Kidney (tissue), 14 donors: ENCODE results near the gene DLGAP1. TPM values are rescaled to one million over a fixed set of nuclear protein-coding genes. Genes with fewer than 3 reads are reported as not detected.

ENCODE experiments used
- DNase-seq, 5 donors: peaks; one replicate each; pipeline ENCODE4 v3.0.0-alpha.2; 2013 to 2020
- FAIRE-seq: peaks from 2 replicates; lab custom pipeline; 2012; peaks lifted over from hg19 to GRCh38; lab: Jason Lieb, UNC
- H3K27ac ChIP-seq, 2 donors: one replicate each; pipeline ENCODE4 v1.7.0; 2013; ENCODE audit warnings: low read depth in 2 of 2, low read length in 2 of 2, inconsistent platforms in 1 of 2
- H3K27me3 ChIP-seq: one replicate; pipeline ENCODE4 v1.7.1; 2013; ENCODE audit warnings: low read length, inconsistent platforms; ENCODE audit not compliant: control insufficient read depth, insufficient read depth
- H3K36me3 ChIP-seq, 3 donors: one replicate each; pipeline versions ENCODE4 v1.7.0 to v1.7.1; 2013; ENCODE audit warnings: low read length in 3 of 3, control low read depth in 1 of 3, inconsistent platforms in 1 of 3; ENCODE audit not compliant: insufficient read depth in 3 of 3, control insufficient read depth in 2 of 3
- H3K4me1 ChIP-seq, 3 donors: one replicate each; pipeline versions ENCODE4 v1.7.0 to v1.7.1; 2013; ENCODE audit warnings: low read length in 3 of 3, inconsistent platforms in 1 of 3, low read depth in 1 of 3; ENCODE audit not compliant: control insufficient read depth in 2 of 3, insufficient read depth in 2 of 3
- H3K4me3 ChIP-seq, 3 donors: one replicate each; pipeline versions ENCODE4 v1.7.0 to v1.8.1; 2013; ENCODE audit warnings: low read length in 3 of 3, control low read depth in 1 of 3, inconsistent platforms in 1 of 3
- H3K9ac ChIP-seq, 3 donors: one replicate each; pipeline versions ENCODE4 v1.7.0 to v1.7.1; 2013; ENCODE audit warnings: low read length in 3 of 3, control low read depth in 1 of 3, inconsistent platforms in 1 of 3
- H3K9me3 ChIP-seq, 3 donors: one replicate each; pipeline versions ENCODE4 v1.7.0 to v1.7.1; 2013; ENCODE audit warnings: low read length in 3 of 3, control low read depth in 1 of 3, inconsistent platforms in 1 of 3; ENCODE audit not compliant: control insufficient read depth in 2 of 3, insufficient read depth in 1 of 3
- CTCF ChIP-seq: IDR thresholded peaks from 3 replicates; pipeline ENCODE4 v1.5.1; 2012; ENCODE audit warnings: mild to moderate bottlenecking, moderate library complexity, borderline replicate concordance; ENCODE audit not compliant: insufficient read depth; ENCODE audit errors: extremely low read depth
- intact Hi-C: fragments of 100-400 bp; cut with DNase I; formaldehyde crosslinking; loops from one replicate; pipeline ENCODE4 v1.11.1; 2022
- polyA plus RNA-seq: library from polyadenylated mRNA; stranded (reverse); fragments of 350-450 nt; fragmentation: Illumina TruSeq; extraction: RNeasy Lipid Tissue Mini Kit (QIAGEN cat#74804); gene quantifications from one replicate; pipeline ENCODE4 v1.2.3, GENCODE V29; 2014; ENCODE audit warnings: low read depth, low replicate concordance; ENCODE audit not compliant: insufficient read depth
- total RNA-seq: library from RNA; stranded (reverse); fragmentation: NEBNext Ultra II Directional; extraction: Animal tissue kit (Norgen Biotek cat#: 25700); gene quantifications from one replicate; pipeline ENCODE4 v1.2.1, GENCODE V29; 2021
- donor health status: control.
- donor health status: control.
- donor health status: control.
- donor health status: control.
- donor health status: control.
- donor health status: DM: yes; HTN: yes; CAD: no.
- donor health status: Normal renal cell carcinoma (clear cell type).

DLGAP1 gene
- total and polyA plus RNA-seq, 2 donors from 2014 or later: 1.2 to 32.8 TPM

GRCh38 chr18:3693410-3693809 lies 761.7 kb downstream of the DLGAP1 start:
- no peaks in the 10 kb centered on the region for H3K36me3 ChIP-seq
- intact Hi-C loops: no loop called here
- H3K9ac ChIP-seq: no peak overlapping the region
- no peaks in the 10 kb centered on the region for H3K27me3 ChIP-seq
- FAIRE-seq (no peak), DNase-seq (no peak)
- H3K27ac ChIP-seq: peak overlapping the region in 1 of 2 donors; percentile 78
- TF ChIP-seq CTCF: no peak
- no peak overlapping the region for H3K4me3 ChIP-seq
- H3K4me1 ChIP-seq: peaks cover 2 to 5% (median 3%) of the 10 kb centered on the region in 3 donors
- no peaks in the 10 kb centered on the region for H3K9me3 ChIP-seq

- Histone ChIP-seq H3K27me3 (no peaks in the 10 kb centered on the region), H3K36me3 (no peaks in the 10 kb centered on the region), H3K27ac (peak overlapping the region; percentile 15 to 78), H3K4me3 (no peak overlapping the region), H3K4me1 (peaks cover 2 to 7% (median 3%) of the 10 kb centered on the region in 3 donors), H3K9me3 (no peaks in the 10 kb centered on the region), H3K9ac (no peak overlapping the region)
- intact Hi-C loops: no loop called here
- FAIRE-seq (no peak), DNase-seq (no peak)
- no peak for TF ChIP-seq CTCF
Measured at GRCh38 chr18:3692691-3693090, 762.4 kb downstream of the DLGAP1 start.

- peak; percentile 39 for FAIRE-seq
- H3K9me3 ChIP-seq: no peaks in the 10 kb centered on the region
- H3K4me3 ChIP-seq: no peak overlapping the region
- no peak overlapping the region for H3K9ac ChIP-seq
- DNase-seq: peak in 1 of 5 donors; percentile 55
- peaks cover 2 to 7% (median 3%) of the 10 kb centered on the region in 3 donors for H3K4me1 ChIP-seq
- H3K27ac ChIP-seq: peak overlapping the region; percentile 15 to 78
- intact Hi-C loops: no loop called here
- H3K36me3 ChIP-seq: no peaks in the 10 kb centered on the region
- no peak for TF ChIP-seq CTCF
- H3K27me3 ChIP-seq: no peaks in the 10 kb centered on the region
Measured at GRCh38 chr18:3692113-3692621, 762.9 kb downstream of the DLGAP1 start.

- no peak for DNase-seq
- Histone ChIP-seq H3K36me3 (no peaks in the 10 kb centered on the region), H3K9ac (no peak overlapping the region), H3K9me3 (no peaks in the 10 kb centered on the region), H3K27me3 (no peaks in the 10 kb centered on the region), H3K4me1 (peaks cover 2 to 7% (median 3%) of the 10 kb centered on the region in 3 donors), H3K4me3 (no peak overlapping the region), H3K27ac (peak overlapping the region; percentile 20 to 34)
- FAIRE-seq: no peak
- intact Hi-C loops: no loop called here
- TF ChIP-seq CTCF: no peak
Measured at GRCh38 chr18:3691705-3692104, 763.4 kb downstream of the DLGAP1 start.
